ENCODE measurements around the gene CFAP46. TPM values are rescaled to one million over a fixed set of nuclear protein-coding genes. Genes with fewer than 3 reads are reported as not detected.

The CFAP46 gene
- total RNA-seq (2021; fragmentation: NEBNext Ultra II Directional; extraction: Animal tissue kit (Norgen Biotek cat#: 25700)) (3.1 and 4.8 TPM in 2 replicates), polyA plus RNA-seq (2011; rRNA removed) (2.2 and 2.6 TPM in 2 replicates), polyA minus RNA-seq (2011; rRNA and poly(A)+ RNA removed) (3.9 TPM in 2 replicates)
- polyA plus RNA-seq (2011; cell fraction: cytosol; rRNA removed), result 2.7 TPM
- 8.9 TPM for polyA plus RNA-seq (2011; cell fraction: nucleus; rRNA removed)
- polyA plus RNA-seq (2012, experiment 1 of 2), result 2.5 to 4.7 TPM (median 3.4 TPM) in 4 replicates
- 2.7 TPM for polyA plus RNA-seq (2012, experiment 2 of 2)
- 2.8 TPM for polyA plus RNA-seq (2013, experiment 1 of 2)
- 2.5 TPM for polyA plus RNA-seq (2013, experiment 2 of 2)
- polyA minus RNA-seq (2011; cell fraction: cytosol; rRNA and poly(A)+ RNA removed), result 0.29 TPM
- polyA minus RNA-seq (2011; cell fraction: nucleus; rRNA and poly(A)+ RNA removed), result 5.8 TPM
- long read RNA-seq, experiment 1, partial matches to known transcripts, result 1 of 3 reads
- long read RNA-seq, experiment 1, other reads (novel, unspliced or antisense), result 2 of 3 reads
- long read RNA-seq, experiment 2, partial matches to known transcripts, result 1 of 3 reads
- long read RNA-seq, experiment 2, other reads (novel, unspliced or antisense), result 0 of 3 reads

GRCh38 chr10:132942101-132943057, at the start of gene CFAP46:
CFAP46 (minus strand) TSS chr10:132942570; CDS start chr10:132942484, 86 bp downstream.
- FAIRE-seq, result no peak
- Histone ChIP-seq H2BK15ac (ENCODE audit: low read length) (no peak within 1 kb of the TSS), H4K20me1 (replicated peaks in 1 of 2; ENCODE audit: control insufficient read depth in 1 of 2, insufficient read depth in 2 of 2, low read length in 2 of 2) (peaks cover 0 to 2% of the 10 kb centered on the region in 2 experiments), H2BK20ac (ENCODE audit: low read length) (no peak within 1 kb of the TSS), H3K27me3 (replicated peaks in 1 of 4; ENCODE audit: control insufficient read depth in 3 of 4, extremely low read depth in 1 of 4, insufficient read depth in 3 of 4, low read length in 3 of 4) (peaks cover 0 to 5% (median 0%) of the 10 kb centered on the region in 4 experiments; a peak in 2 of 7 replicates), H3K56ac (replicated peaks; ENCODE audit: insufficient read length, low read depth, low read length) (no peak within 1 kb of the TSS), H3K4me3 (ENCODE audit: extremely low read depth in 1 of 4, insufficient read depth in 2 of 4, low read depth in 3 of 4, low read length in 4 of 4) (peak within 1 kb of the TSS; percentile 21 to 69 (median 48)), H3K14ac (ENCODE audit: insufficient read length) (no peak within 1 kb of the TSS), H3K4ac (replicated peaks; ENCODE audit: insufficient read length, low read depth, low read length) (no peak within 1 kb of the TSS), H3K27ac (ENCODE audit: low read depth, low read length) (no peak within 1 kb of the TSS), H3K9me3 (ENCODE audit: insufficient read depth in 2 of 2, low read depth in 1 of 2, low read length in 1 of 2) (no peaks in the 10 kb centered on the region), H3K4me2 (ENCODE audit: insufficient read depth in 1 of 2, low read depth in 2 of 2, low read length in 2 of 2) (peak within 1 kb of the TSS; percentile 60 to 82), H4K8ac (ENCODE audit: extremely low read depth, insufficient read depth, low read length) (no peak within 1 kb of the TSS; the same call in 1 of the 2 replicates), H4K5ac (ENCODE audit: insufficient read length, low read depth, low read length) (peak within 1 kb of the TSS; percentile 1), H3K36me3 (ENCODE audit: control insufficient read depth in 2 of 4, insufficient read depth in 4 of 4, low read length in 3 of 4) (no peaks in the 10 kb centered on the region), H3K18ac (ENCODE audit: extremely low read depth, low read length) (no peak within 1 kb of the TSS), H3K79me2 (ENCODE audit: control insufficient read depth in 1 of 2, insufficient read depth in 2 of 2, low read length in 2 of 2) (no peaks in the 10 kb centered on the region), H2AK5ac (ENCODE audit: low read depth, low read length) (no peak within 1 kb of the TSS), H3K23ac (ENCODE audit: insufficient read length) (no peak within 1 kb of the TSS), H3K79me1 (ENCODE audit: low read depth, low read length) (no peaks in the 10 kb centered on the region; the same call in 1 of the 2 replicates), H3K23me2 (ENCODE audit: low read depth, low read length) (peaks cover 8% of the 10 kb centered on the region; the same call in 1 of the 2 replicates), H2BK120ac (replicated peaks; ENCODE audit: low read depth, low read length) (no peak within 1 kb of the TSS), H3K4me1 (replicated peaks in 1 of 4; ENCODE audit: control insufficient read depth in 3 of 4, insufficient read depth in 4 of 4, low read length in 3 of 4) (peaks cover 0 to 7% (median 1%) of the 10 kb centered on the region in 4 experiments; a peak in 3 of 7 replicates), H2BK12ac (ENCODE audit: low read depth, low read length) (no peak within 1 kb of the TSS), H4K91ac (replicated peaks; ENCODE audit: insufficient read length, low read length) (no peak within 1 kb of the TSS), H2AFZ (ENCODE audit: low read length) (no peak within 1 kb of the TSS), H2BK5ac (ENCODE audit: low read depth, low read length) (no peak within 1 kb of the TSS), H3K9ac (replicated peaks in 1 of 4; ENCODE audit: extremely low read depth in 1 of 4, low read depth in 3 of 4, low read length in 3 of 4) (peak within 1 kb of the TSS in 1 of 4 experiments; percentile 36; a peak in 2 of 7 replicates)
- ChIA-PET POLR2A (ENCODE audit: partially characterized antibody) (interaction anchor here (1.2 kb wide), 1 partner anchor 29 kb away, joined by 3 read pairs; no protein-coding TSS in a partner anchor), CTCF (ENCODE audit: partially characterized antibody) (interaction anchor here (0.9 to 1.1 kb wide), 4 partner anchors 88 to 182 kb away, joined by 3 read pairs; no protein-coding TSS in a partner anchor)
- peak in 1 of 2 experiments; percentile 90 for DNase-seq (ENCODE audit: low read depth in 1 of 2, low spot score in 2 of 2)
- WGBS, 2 experiments (ENCODE audit: extremely low coverage in 1 of 2, insufficient coverage in 1 of 2, insufficient read length in 1 of 2, insufficient replicate concordance in 2 of 2, low coverage in 1 of 2, low lambda C conversion rate in 2 of 2, missing lambda C conversion rate in 1 of 2), result 11% methylated on average over 53 of the region's 90 CpGs; no CpG with 5 or more reads in 1 of the 2 experiments
- TF ChIP-seq KDM5A (IDR thresholded peaks at IDR 0.05; ENCODE audit: low read length) (no peak), KDM4A (IDR thresholded peaks at IDR 0.05; ENCODE audit: low read depth, low read length, severe bottlenecking) (peak; percentile 49), BRCA1 (IDR thresholded peaks at IDR 0.05; ENCODE audit: low read depth, low read length) (0 out of 2 replicates have a peak, but pooled peaks have one; percentile 17), NRF1 (IDR thresholded peaks at IDR 0.05; ENCODE audit: low read depth, low read length) (peak; percentile 32), RAD21 (IDR thresholded peaks at IDR 0.05 in 1 of 2, conservative IDR thresholded peaks at IDR 0.05 in 1 of 2; ENCODE audit: low read depth in 2 of 2, low read length in 2 of 2) (no peak; a peak in 1 of 4 replicates), CHD2 (IDR thresholded peaks at IDR 0.05; ENCODE audit: low read length) (no peak), HDAC2 (IDR thresholded peaks at IDR 0.05; ENCODE audit: borderline replicate concordance in 1 of 2, low read depth in 2 of 2, low read length in 2 of 2) (peak in 1 of 2 experiments; percentile 75; a peak in 1 of 4 replicates)
